Lower leg skin (tissue), 3 donors: ENCODE measurements around the gene ZNF280D.

ENCODE experiments used
- POLR2A ChIP-seq, 2 donors: fragments of 450-650 bp; IDR thresholded peaks; one replicate each; pipeline ENCODE4 v1.6.1; 2016 to 2017; ENCODE audit warnings: antibody characterized with exemption in 2 of 2, mild to moderate bottlenecking in 1 of 2, moderate library complexity in 1 of 2
- TF ChIP-seq, protein P1 (sequence below), 3 donors: fragments of 450-650 bp; IDR thresholded peaks; one replicate each; pipeline ENCODE4 v1.5.1; 2016; ENCODE audit warnings: antibody characterized with exemption in 3 of 3, mild to moderate bottlenecking in 3 of 3, moderate library complexity in 2 of 3

DNA sequence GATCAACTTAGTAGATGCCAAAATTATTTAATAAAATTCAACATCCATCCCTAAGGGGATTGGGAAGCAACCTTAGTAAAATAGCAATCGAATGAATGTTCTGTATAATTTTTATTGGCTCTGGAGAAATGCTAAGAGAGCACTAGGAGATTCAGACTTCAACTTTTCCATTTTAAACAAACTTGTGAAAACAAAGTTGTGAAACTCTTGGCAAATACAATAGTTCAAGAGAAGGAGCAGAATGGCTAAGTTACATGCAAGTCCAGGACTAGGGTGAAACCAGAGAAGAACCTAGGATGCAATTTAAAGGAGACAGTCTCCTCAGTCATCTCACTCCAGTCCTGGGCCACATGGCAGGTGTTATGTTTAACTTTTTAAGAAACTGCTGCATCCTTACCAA lies 16.7 kb upstream of the ZNF280D start:
- TF ChIP-seq POLR2A (IDR thresholded peaks at IDR 0.05), result no peak
- TF ChIP-seq, protein P1, sequence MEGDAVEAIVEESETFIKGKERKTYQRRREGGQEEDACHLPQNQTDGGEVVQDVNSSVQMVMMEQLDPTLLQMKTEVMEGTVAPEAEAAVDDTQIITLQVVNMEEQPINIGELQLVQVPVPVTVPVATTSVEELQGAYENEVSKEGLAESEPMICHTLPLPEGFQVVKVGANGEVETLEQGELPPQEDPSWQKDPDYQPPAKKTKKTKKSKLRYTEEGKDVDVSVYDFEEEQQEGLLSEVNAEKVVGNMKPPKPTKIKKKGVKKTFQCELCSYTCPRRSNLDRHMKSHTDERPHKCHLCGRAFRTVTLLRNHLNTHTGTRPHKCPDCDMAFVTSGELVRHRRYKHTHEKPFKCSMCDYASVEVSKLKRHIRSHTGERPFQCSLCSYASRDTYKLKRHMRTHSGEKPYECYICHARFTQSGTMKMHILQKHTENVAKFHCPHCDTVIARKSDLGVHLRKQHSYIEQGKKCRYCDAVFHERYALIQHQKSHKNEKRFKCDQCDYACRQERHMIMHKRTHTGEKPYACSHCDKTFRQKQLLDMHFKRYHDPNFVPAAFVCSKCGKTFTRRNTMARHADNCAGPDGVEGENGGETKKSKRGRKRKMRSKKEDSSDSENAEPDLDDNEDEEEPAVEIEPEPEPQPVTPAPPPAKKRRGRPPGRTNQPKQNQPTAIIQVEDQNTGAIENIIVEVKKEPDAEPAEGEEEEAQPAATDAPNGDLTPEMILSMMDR (IDR thresholded peaks at IDR 0.05), result no peak
